Measurements from ENCODE around the gene TSC2.

DNA sequence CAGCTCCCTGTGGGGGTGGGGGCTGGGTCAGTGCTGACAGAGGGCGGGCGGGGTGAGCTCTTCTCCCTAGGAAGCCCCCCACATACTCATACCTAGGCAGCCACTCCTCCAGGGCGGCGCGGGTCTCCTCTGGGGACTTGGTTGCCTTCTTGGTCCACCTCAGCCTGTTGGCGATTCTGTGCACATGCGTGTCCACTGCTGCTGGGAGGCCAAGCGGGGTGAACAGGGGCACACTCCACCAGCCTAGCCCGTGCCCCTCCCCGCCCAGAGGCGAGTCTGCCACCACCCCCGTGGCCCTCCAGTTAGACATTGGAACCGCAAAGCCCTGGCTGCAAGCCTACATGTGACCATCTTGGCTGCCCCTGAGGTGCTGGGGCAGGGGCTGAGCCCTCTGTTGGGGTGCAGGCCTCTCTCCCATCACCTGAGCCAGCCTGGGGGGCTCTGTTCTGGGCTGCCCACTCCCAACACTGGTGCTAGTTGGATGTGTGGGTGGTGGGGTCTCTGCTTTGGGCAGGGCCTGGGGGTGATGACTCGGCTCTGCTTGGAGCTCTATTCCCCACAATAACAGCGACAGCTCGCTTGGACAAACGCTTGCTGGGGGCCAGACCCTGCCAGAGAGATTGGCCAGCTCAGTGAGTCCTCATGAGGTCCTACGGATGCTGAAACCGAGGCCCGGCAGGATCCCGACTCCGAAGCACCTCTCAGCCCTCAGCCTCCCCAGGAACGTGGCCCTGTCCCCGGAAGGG, 7.6 kb upstream of the TSC2 start:
- TF ChIP-seq, protein P1, sequence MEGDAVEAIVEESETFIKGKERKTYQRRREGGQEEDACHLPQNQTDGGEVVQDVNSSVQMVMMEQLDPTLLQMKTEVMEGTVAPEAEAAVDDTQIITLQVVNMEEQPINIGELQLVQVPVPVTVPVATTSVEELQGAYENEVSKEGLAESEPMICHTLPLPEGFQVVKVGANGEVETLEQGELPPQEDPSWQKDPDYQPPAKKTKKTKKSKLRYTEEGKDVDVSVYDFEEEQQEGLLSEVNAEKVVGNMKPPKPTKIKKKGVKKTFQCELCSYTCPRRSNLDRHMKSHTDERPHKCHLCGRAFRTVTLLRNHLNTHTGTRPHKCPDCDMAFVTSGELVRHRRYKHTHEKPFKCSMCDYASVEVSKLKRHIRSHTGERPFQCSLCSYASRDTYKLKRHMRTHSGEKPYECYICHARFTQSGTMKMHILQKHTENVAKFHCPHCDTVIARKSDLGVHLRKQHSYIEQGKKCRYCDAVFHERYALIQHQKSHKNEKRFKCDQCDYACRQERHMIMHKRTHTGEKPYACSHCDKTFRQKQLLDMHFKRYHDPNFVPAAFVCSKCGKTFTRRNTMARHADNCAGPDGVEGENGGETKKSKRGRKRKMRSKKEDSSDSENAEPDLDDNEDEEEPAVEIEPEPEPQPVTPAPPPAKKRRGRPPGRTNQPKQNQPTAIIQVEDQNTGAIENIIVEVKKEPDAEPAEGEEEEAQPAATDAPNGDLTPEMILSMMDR (IDR thresholded peaks at IDR 0.05; ENCODE audit: low read depth, low read length) = no peak
- no peak for TF ChIP-seq POLR2A (IDR thresholded peaks at IDR 0.05; ENCODE audit: extremely low read depth, insufficient read length)
- no peak for TF ChIP-seq MYC (IDR thresholded peaks at IDR 0.05; ENCODE audit: low read depth, low read length)
- TF ChIP-seq, protein P2, sequence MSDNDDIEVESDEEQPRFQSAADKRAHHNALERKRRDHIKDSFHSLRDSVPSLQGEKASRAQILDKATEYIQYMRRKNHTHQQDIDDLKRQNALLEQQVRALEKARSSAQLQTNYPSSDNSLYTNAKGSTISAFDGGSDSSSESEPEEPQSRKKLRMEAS (IDR thresholded peaks at IDR 0.05; ENCODE audit: low read depth, low read length) = no peak
